HG03469 (cell line): Measurements from ENCODE around the gene NT5DC1.
A peak's percentile ranks its signal among the peaks of the same experiment; 100 is the strongest.

Experiments
- ATAC-seq: cut with Tn5 transposase; IDR thresholded peaks from one replicate; pipeline ENCODE4 v1.9.1; 2021; ENCODE audit warnings: mild to moderate bottlenecking, moderate library complexity, moderate number of reproducible peaks; ENCODE audit not compliant: unreplicated experiment

NT5DC1 gene

GRCh38 chr6:116234689-116235088 is 134.0 kb downstream of the NT5DC1 start:
- ATAC-seq, result no peak

- no peak for ATAC-seq
Measured at GRCh38 chr6:116238083-116238482, 137.4 kb downstream of the NT5DC1 start.

GRCh38 chr6:116239256-116239655 is 138.6 kb downstream of the NT5DC1 start:
- ATAC-seq, result no peak

GRCh38 chr6:116239856-116240255 is 139.2 kb downstream of the NT5DC1 start:
- ATAC-seq, result no peak

GRCh38 chr6:116244284-116244683 is 143.6 kb downstream of the NT5DC1 start:
- ATAC-seq, result no peak

- no peak for ATAC-seq
Measured at GRCh38 chr6:116246089-116246488, 145.4 kb downstream of the NT5DC1 start.

- no peak for ATAC-seq
Measured at GRCh38 chr6:116247285-116247684, 146.6 kb downstream of the NT5DC1 start.

GRCh38 chr6:116248577-116248976 is 147.9 kb downstream of the NT5DC1 start:
- no peak for ATAC-seq

- ATAC-seq, result no peak
Measured at GRCh38 chr6:116251568-116252384, 151.1 kb downstream of the NT5DC1 start.

GRCh38 chr6:116253188-116253504 is 152.5 kb downstream of the NT5DC1 start:
- no peak for ATAC-seq

- ATAC-seq, result peak; percentile 100
Measured at GRCh38 chr6:116253505-116254296, 153.0 kb downstream of the NT5DC1 start, which contains the start of gene TSPYL4. Gene TSPYL4 (minus strand): TSS chr6:116254075. CDS start chr6:116254008, 67 bp downstream.

GRCh38 chr6:116254297-116255056 is 153.8 kb downstream of the NT5DC1 start:
- ATAC-seq, result peak; percentile 14

GRCh38 chr6:116255246-116255800 is 154.7 kb downstream of the NT5DC1 start:
- ATAC-seq, result no peak

GRCh38 chr6:116256694-116257093 is 156.0 kb downstream of the NT5DC1 start:
- ATAC-seq, result no peak

- no peak for ATAC-seq
Measured at GRCh38 chr6:116258520-116258919, 157.9 kb downstream of the NT5DC1 start.

- ATAC-seq, result no peak
Measured at GRCh38 chr6:116263353-116263752, 162.7 kb downstream of the NT5DC1 start.

- no peak for ATAC-seq
Measured at GRCh38 chr6:116265041-116265829, 164.6 kb downstream of the NT5DC1 start.

GRCh38 chr6:116266803-116267202 is 166.2 kb downstream of the NT5DC1 start:
- no peak for ATAC-seq

GRCh38 chr6:116267836-116268588 is 167.4 kb downstream of the NT5DC1 start:
- ATAC-seq, result peak; percentile 13
